DOHH2 (cell line): Measurements from ENCODE around the gene MYO18A.

ENCODE experiments used
- H3F3A ChIP-seq: fragments of 200-600 bp; sonication (generic), shearing (Covaris generic); 2 replicates; pipeline ENCODE4 v1.6.0; 2016; ENCODE audit warnings: antibody characterized with exemption, mild to moderate bottlenecking; ENCODE audit not compliant: control insufficient read depth, insufficient read depth
- H3K27ac ChIP-seq: fragments of 200-600 bp; sonication (generic); 2 replicates; pipeline ENCODE4 v1.5.1; 2014; ENCODE audit warnings: low read depth, mild to moderate bottlenecking, low read length, moderate library complexity
- H3K27me3 ChIP-seq: fragments of 200-600 bp; sonication (generic); 2 replicates; pipeline ENCODE4 v1.6.1; 2014; ENCODE audit warnings: mild to moderate bottlenecking, low read length, mixed read lengths; ENCODE audit not compliant: control insufficient read depth
- H3K36me3 ChIP-seq: fragments of 200-600 bp; sonication (generic); 2 replicates; pipeline ENCODE4 v1.6.1; 2014; ENCODE audit warnings: mild to moderate bottlenecking, low read length, moderate library complexity, mixed read lengths; ENCODE audit not compliant: control insufficient read depth
- H3K4me1 ChIP-seq: fragments of 200-600 bp; sonication (generic); 2 replicates; pipeline ENCODE4 v1.6.1; 2014; ENCODE audit warnings: mild to moderate bottlenecking, low read length, mixed read lengths; ENCODE audit not compliant: control insufficient read depth
- H3K4me2 ChIP-seq: fragments of 200-600 bp; sonication (generic); 2 replicates; pipeline ENCODE4 v1.6.0; 2014; ENCODE audit warnings: mild to moderate bottlenecking, low read length, moderate library complexity
- H3K4me3 ChIP-seq: fragments of 200-600 bp; sonication (generic); 2 replicates; pipeline ENCODE4 v1.5.1; 2014; ENCODE audit warnings: mild to moderate bottlenecking, low read length, mixed read lengths
- H3K79me2 ChIP-seq: fragments of 200-600 bp; sonication (generic); 2 replicates; pipeline ENCODE4 v1.6.1; 2014; ENCODE audit warnings: mild to moderate bottlenecking, low read length, mixed read lengths; ENCODE audit not compliant: control insufficient read depth
- H3K9me2 ChIP-seq: fragments of 200-600 bp; sonication (generic); replicated peaks from 2 replicates; pipeline ENCODE4 v1.6.1; 2014; ENCODE audit warnings: mild to moderate bottlenecking, low read length, mixed read lengths; ENCODE audit not compliant: control insufficient read depth
- H3K9me3 ChIP-seq: fragments of 200-600 bp; sonication (generic); 2 replicates; pipeline ENCODE4 v1.6.1; 2014; ENCODE audit warnings: antibody characterized with exemption, low read length, mixed read lengths; ENCODE audit not compliant: control insufficient read depth, insufficient read depth
- H4K20me1 ChIP-seq: fragments of 200-600 bp; sonication (generic); 2 replicates; pipeline ENCODE4 v1.6.0; 2014; ENCODE audit warnings: low read depth, mild to moderate bottlenecking, antibody characterized with exemption, low read length, moderate library complexity; ENCODE audit not compliant: control insufficient read depth, insufficient read depth
- CTCF ChIP-seq: fragments of 200-600 bp; sonication (generic); IDR thresholded peaks from one replicate; pipeline ENCODE4 v1.5.1; 2014; ENCODE audit warnings: antibody characterized with exemption, mild to moderate bottlenecking, low read depth, low read length; ENCODE audit not compliant: poor library complexity, severe bottlenecking
- EZH2phosphoT487 ChIP-seq: fragments of 200-600 bp; sonication (generic); IDR thresholded peaks from 2 replicates; pipeline ENCODE4 v1.6.1; 2017; ENCODE audit warnings: borderline replicate concordance, mild to moderate bottlenecking, antibody characterized with exemption, low read length, moderate library complexity, mixed read lengths

Gene MYO18A

DNA sequence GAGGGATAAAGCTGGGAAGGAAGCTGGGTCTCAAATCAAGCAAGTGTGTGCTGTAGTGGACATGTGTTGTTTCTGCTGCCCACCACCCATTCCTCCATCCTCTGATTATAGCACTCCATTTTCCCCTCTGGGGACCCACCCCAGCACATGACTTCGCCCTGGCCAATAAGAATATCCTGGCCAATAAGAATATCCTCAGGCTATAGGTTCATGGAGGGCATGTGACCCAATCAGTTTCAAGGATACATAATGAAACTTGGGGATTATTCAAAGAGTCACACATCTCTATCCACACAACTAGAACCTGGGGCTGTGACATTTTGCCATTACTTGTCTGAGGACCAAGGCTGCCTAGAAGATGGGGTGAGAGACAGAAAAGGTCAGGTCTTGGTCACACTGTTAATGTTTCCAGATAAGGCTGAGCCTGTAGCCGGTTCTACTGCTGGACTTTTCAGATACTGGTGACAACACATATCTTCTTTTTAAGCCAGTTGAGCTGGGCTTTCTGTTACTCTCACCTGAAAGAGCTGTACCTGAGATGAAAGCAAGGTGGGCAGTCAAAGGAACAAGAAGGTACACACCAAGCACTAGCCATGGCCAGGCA, 33.7 kb downstream of the MYO18A start:
- H3K27me3 ChIP-seq: no peaks in the 10 kb centered on the region
- H3F3A ChIP-seq: no peaks in the 10 kb centered on the region; the same call in none of the 2 replicates
- H3K36me3 ChIP-seq: no peaks in the 10 kb centered on the region
- no peaks in the 10 kb centered on the region for H3K9me2 ChIP-seq
- peaks cover 53% of the 10 kb centered on the region for H3K4me1 ChIP-seq
- no peaks in the 10 kb centered on the region for H3K9me3 ChIP-seq
- H3K27ac ChIP-seq: no peak overlapping the region
- no peak overlapping the region for H3K4me2 ChIP-seq
- no peak overlapping the region for H3K4me3 ChIP-seq
- H3K79me2 ChIP-seq: peaks cover 3% of the 10 kb centered on the region
- TF ChIP-seq EZH2phosphoT487 (no peak), CTCF (no peak)
- H4K20me1 ChIP-seq: no peaks in the 10 kb centered on the region

GRCh38 chr17:29145289-29146073, 34.7 kb downstream of the MYO18A start:
- no peaks in the 10 kb centered on the region for H3K9me3 ChIP-seq
- H3F3A ChIP-seq: peaks cover 8% of the 10 kb centered on the region
- no peak overlapping the region for H3K27ac ChIP-seq
- H4K20me1 ChIP-seq: no peaks in the 10 kb centered on the region
- no peaks in the 10 kb centered on the region for H3K27me3 ChIP-seq
- H3K4me1 ChIP-seq: peaks cover 62% of the 10 kb centered on the region
- H3K36me3 ChIP-seq: no peaks in the 10 kb centered on the region
- H3K4me2 ChIP-seq: 0 out of 2 replicates have a peak overlapping the region, but pooled peaks have one; percentile 28
- TF ChIP-seq EZH2phosphoT487 (no peak), CTCF (peak; percentile 59)
- no peak overlapping the region for H3K4me3 ChIP-seq
- H3K9me2 ChIP-seq: no peaks in the 10 kb centered on the region
- peaks cover 3% of the 10 kb centered on the region for H3K79me2 ChIP-seq

GRCh38 chr17:29143894-29144293, 36.3 kb downstream of the MYO18A start:
- H3K27me3 ChIP-seq: no peaks in the 10 kb centered on the region
- no peaks in the 10 kb centered on the region for H3K9me3 ChIP-seq
- H3K9me2 ChIP-seq: no peaks in the 10 kb centered on the region
- H4K20me1 ChIP-seq: no peaks in the 10 kb centered on the region
- peaks cover 62% of the 10 kb centered on the region for H3K4me1 ChIP-seq
- H3K36me3 ChIP-seq: 0 out of 2 replicates have a peak, but pooled peaks cover 2% of the 10 kb centered on the region
- peaks cover 13% of the 10 kb centered on the region for H3F3A ChIP-seq
- no peak overlapping the region for H3K27ac ChIP-seq
- H3K4me3 ChIP-seq: no peak overlapping the region
- peaks cover 14% of the 10 kb centered on the region for H3K79me2 ChIP-seq
- no peak overlapping the region for H3K4me2 ChIP-seq
- TF ChIP-seq EZH2phosphoT487 (no peak), CTCF (peak; percentile 42)
